Skin epidermis (tissue), 12 donors: ENCODE results near the gene C7orf33.
"Not testable (repeated sequence)": the region's sequence is repeated elsewhere in the genome, so short reads cannot be mapped to it uniquely, and the experiment has no call there.

ENCODE experiments used
- H3K27ac ChIP-seq, 21 experiments: fragments of 200-600 bp; sonication (generic) in 11 of 21; one replicate each; pipeline ENCODE4 v1.5.0; 2020; ENCODE audit warnings: mild to moderate bottlenecking in 3 of 21, inconsistent platforms in 2 of 21, moderate library complexity in 2 of 21
- H3K4me3 ChIP-seq, 7 experiments: fragments of 200-600 bp; sonication (generic) in 2 of 7; one replicate each; pipeline ENCODE4 v1.5.0; 2020; ENCODE audit warnings: inconsistent platforms in 2 of 7, mild to moderate bottlenecking in 2 of 7, moderate library complexity in 1 of 7

Gene C7orf33, protein sequence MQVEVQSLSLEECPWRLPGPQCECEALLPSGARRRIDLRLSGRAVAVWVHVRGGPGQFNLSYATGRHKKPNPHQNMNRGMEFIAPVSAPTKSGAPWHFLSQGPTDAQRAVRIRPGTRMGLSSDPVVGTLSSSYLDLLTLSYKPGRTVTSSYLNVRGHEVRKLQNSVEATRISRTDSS

DNA sequence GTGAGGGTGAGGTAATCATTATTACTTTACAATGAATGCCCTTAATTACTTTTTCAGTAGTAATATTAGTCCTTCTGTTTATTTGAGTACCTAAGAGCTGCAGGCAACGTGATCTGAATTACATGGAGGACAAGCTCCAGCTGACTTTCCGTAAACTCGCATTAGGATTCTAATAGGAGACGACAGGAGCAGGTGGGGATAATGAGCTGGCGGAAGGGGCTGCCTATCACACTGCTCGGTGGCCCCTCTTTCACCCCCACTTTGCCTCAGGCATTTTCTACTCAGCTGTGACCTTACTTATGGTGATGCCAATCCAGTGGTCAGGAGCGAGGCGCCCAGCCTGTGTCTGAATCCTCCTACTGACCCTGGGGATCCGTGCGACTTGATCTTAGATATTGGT lies at the start of gene C7orf33:
TSS of gene C7orf33 (plus strand) at position 296 of the 400 bp plus-strand sequence. CDS start 160 bp downstream, outside the sequence.
- H3K27ac ChIP-seq = no peak within 1 kb of the TSS
- no peak within 1 kb of the TSS for H3K4me3 ChIP-seq

DNA sequence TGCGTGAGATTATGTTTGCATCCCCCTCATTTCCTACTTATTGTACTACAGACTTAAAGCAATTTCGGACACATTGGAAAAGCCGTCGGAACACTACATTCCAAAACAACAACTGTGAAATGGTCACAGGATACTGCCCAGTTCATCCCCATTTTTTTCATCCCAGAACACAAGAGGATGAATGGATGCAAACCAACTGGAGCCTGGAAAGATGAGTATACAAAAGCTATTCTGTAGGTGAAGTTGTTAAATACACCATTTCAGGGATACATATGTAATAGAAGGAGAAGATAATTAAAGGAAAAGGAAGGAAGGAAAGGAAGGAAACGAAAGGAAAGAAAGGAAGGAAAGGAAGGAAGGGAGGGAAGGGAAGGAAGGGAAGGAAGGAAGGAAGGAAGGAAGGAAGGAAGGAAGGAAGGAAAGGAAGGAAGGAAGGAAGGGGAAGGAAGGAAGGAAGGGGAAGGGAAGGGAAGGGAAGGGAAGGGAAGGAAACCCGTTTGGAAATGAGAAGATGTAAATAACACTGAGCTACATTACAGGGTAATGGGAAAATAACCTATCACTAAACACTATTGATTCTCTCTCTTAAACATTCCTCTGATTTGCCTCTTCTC lies 48.6 kb upstream of the C7orf33 start:
- Histone ChIP-seq H3K4me3 (no peak overlapping the region), H3K27ac (no peak overlapping the region)

DNA sequence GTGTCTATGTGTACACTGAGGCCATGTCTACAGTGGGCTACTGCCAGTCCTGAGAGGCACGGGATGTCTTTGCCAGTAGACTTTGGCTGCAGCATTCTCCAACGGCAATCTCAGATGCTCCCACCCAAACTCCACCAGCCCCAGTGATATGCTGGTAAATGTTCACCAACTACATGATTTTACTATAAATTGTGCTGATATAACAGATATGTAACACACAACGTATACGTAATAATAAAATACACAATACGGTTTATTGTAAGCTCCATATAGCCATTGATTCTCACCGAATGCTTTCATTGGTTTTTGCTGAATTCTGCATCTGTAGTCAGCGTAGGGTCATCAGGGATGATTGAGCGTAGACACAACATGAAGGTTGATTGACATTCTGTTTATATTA lies 47.3 kb upstream of the C7orf33 start:
- no peak overlapping the region for H3K4me3 ChIP-seq
- H3K27ac ChIP-seq = no peak overlapping the region

DNA sequence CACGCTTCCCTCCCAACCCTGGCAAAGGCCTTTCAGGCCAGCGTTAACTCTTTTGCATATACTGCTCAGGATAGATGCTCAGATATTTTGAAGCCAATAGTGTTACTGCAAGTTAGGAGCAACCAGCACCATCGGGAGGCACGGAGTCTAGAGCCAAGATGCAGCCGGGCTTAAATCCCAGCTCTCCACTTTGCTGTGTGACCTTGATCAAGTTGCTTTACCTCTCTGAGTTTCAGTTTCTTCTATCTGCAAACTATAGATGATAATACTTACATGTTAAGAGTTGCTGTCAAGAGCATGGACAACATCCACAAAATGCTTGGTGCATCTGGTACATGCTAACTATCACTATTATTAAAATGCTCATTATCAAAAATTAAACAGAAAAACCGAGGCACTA lies 45.4 kb upstream of the C7orf33 start:
- Histone ChIP-seq H3K27ac (no peak overlapping the region), H3K4me3 (no peak overlapping the region)

DNA sequence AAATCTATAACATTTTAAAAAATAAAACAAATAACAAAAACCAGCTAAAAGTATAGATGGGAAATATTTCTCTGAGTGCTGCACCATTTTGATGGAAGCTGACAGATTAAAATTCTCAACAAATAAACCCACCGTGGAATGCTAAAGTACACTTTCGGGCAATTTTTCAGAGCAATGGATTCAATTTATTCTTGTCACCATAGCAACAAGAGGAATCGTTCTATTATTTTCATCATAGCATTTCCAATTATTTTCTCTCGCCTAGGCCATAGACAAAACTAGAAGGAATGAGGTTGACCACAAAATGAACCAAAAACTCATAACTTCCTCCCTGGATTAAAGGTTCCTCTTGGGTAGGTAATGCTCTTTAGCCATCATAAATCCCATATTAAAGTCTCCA lies 44.6 kb upstream of the C7orf33 start:
- no peak overlapping the region for H3K27ac ChIP-seq
- H3K4me3 ChIP-seq = no peak overlapping the region

DNA sequence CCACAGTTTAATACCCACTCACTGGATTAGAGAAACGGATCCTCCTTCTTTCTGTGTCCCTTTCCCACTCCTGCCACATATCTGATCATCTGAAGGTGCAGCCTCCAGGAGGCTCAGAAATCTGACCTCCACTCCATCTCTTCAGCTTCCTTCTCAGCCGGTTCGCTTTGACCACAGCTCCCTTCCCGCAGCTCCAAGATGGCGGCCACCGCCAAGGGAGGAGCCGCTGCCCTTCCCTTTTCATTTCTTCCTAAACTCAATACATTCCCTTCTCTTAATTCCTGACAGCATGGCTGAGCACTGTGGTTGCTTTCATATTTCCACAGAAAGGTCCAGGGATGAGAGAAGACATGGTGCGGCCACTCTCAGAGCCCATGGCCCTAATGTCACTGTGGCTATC lies 43.7 kb upstream of the C7orf33 start:
- Histone ChIP-seq H3K27ac (no peak overlapping the region), H3K4me3 (no peak overlapping the region)

DNA sequence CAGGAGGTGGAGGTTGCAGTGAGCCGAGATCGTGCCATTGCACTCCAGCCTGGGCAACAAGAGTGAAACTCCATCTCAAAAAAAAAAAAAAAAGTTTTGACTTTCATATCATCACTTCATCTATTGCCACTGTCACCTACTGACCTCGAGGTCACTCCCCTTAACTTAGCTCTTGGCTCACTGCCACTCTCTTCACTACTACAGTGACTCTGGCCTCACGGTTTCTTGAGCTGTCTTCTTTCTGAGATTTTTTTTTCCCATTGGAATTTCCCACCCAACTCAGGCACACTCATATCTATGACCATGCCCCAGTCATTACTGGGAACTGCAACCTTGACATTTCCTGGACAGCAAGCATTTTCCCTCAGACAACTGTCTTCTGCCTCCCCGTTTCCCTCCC lies 42.6 kb upstream of the C7orf33 start:
- Histone ChIP-seq H3K4me3 (no peak overlapping the region), H3K27ac (no peak overlapping the region)

DNA sequence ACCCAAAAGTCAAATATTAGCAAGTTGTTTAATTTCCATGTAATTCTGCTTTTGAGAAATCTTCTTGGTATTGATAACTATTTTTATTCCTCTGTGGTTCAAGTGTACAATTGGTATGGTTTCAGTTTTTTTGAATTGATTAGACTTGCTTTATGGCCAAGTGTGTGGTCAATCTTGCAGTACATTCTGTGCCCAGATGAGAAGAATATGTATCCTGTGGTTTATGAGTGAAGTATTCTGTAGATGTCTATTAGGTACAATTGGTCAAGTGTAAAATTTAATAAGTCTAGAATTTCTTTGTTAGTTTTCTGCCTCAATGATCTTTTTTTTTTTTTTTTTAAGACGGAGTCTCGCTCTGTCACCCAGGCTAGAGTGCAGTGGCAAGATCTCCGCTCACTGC lies 36.6 kb upstream of the C7orf33 start:
- no peak overlapping the region for H3K4me3 ChIP-seq
- no peak overlapping the region for H3K27ac ChIP-seq

DNA sequence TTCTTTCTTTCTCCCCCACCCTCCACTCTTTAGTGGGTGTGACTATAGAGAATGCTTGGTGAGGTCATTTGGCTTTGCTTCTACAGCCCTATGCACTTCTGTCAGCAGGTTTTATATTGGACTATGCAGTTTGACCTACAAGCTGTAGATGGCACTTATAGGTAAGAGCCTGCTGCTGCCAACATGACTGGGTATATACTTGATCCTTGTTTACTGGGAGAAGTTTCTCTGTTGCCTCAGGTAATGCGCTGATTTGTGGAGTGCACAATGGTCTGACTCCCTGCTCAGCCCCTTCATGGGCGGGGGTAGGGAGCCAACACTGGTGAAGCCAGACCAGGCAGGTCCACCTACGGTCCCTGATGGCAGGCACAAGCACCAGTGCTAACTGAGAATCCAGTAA lies 33.7 kb upstream of the C7orf33 start:
- Histone ChIP-seq H3K27ac (no peak overlapping the region), H3K4me3 (no peak overlapping the region)

DNA sequence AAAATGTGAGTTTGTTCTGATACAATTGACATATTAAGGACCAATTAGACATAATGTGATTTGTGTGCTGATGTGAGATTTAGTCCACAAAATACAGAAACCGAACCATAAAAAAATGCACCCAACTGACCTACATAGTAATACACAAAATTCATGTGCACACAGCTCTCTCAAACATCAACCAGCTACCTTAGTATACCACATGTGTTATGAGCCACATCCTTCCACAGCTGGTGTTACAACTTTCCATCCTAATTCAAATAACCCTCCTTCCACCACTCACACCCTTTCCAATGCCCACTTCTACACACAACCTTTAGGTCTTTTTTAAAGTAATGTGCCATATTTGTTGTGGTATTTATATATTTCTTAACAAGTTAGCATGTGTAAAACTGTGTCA lies 31.7 kb upstream of the C7orf33 start:
- Histone ChIP-seq H3K4me3 (no peak overlapping the region), H3K27ac (no peak overlapping the region)

DNA sequence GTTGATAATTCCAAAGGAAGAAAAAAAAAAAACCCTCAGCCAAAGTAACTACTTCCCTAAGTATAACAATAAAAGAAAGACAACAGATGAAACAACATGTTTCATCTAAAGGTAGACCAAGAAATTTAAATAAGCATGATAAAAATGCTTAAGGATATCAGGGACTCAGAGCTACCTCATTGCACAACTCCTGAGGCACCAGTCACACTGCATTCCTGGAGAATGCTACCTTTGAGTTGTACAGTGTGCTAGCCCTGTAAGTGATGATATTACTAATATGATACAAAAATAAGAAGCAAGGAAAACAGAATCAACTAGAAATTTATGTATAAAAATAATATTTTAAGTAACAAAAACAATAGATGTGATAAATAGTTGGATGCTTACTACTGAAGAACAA lies 29.5 kb upstream of the C7orf33 start:
- no peak overlapping the region for H3K4me3 ChIP-seq
- no peak overlapping the region for H3K27ac ChIP-seq

DNA sequence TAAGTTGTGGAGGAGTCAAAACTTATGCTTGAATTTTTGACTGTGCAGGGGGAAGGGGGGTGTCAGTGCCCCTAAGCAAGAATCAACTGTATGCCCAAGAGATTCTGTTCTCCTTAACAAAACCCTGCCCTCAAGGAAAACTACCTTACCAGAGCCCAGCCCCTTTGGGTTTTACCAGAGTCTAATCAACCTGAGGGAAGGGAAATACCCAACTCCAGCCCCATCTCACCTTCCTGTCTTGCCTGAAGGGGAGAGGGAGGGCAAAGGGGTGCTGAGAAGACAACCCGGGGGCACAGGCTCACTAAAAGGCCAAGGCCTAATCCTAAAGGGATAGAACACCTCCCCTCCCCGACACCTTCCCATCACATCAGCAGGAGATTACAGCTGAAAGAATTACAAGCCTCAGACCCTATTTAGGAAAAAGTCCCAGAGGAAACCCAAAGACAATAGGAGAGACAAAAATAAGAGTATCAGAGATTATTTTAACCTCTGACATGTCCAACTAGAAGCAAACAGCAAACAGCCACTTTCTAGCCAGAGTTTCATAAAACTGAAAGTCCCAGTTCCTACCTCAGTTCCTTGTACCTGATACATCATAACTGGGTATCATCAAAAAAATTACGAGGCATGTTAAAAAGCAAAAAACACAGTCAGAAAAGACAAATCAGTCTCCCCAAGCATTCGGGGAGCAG lies 26.8 kb upstream of the C7orf33 start:
- Histone ChIP-seq H3K27ac (peak overlapping the region in 13 of 21 experiments; percentile 1 to 89 (median 57)), H3K4me3 (no peak overlapping the region)

DNA sequence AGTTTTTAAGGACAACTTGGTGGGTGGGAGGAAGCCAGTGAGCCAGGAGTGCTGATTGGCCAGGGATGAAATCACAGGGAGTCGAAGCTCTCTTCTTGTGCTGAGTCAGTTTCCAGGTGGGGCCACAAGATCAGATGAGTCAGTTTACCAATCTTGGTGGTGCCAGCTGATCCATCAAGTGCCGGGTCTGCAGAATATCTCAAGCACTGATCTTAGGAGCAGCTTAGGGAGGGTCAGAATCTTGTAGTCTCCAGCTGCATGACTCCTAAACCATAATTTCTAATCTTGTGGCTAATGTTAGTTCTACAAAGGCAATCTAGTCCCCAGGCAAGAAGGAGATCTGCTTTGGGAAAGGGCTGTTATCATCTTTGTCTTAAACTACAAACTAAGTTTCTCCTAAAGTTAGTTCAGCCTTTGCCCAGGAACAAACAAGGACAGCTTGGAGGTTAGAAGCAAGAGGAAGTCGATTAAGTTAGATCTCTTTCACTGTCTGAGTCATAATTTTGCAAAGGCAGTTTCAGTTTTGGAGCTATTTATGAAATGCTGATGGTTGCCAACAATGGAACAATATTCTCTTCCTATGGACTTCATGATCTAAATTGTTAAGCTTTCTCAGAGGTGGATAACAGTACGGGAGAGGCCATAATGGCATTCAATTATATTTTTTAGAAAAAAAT lies 26.2 kb upstream of the C7orf33 start:
- peak overlapping the region in 16 of 21 experiments; percentile 1 to 89 (median 50) for H3K27ac ChIP-seq
- not testable (repeated sequence) for H3K4me3 ChIP-seq

DNA sequence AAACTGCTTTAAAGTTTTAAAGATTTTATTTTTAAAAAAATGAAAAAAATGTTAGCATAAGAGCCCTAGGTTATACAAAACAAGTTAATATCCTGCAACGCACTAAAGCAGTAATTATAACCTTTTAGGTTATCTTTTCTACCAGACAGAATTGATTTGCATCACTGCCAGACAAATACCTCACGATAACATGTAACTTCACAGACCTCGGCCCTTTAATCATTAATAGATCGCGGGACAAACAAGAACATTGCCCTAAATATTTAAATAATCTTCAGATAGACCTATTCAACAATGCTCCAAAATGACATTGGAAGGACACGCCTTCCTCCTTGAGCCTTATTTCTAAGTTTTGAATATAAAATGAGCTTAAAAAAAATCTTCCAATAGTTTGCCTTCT lies 23.8 kb upstream of the C7orf33 start:
- no peak overlapping the region for H3K4me3 ChIP-seq
- no peak overlapping the region for H3K27ac ChIP-seq

DNA sequence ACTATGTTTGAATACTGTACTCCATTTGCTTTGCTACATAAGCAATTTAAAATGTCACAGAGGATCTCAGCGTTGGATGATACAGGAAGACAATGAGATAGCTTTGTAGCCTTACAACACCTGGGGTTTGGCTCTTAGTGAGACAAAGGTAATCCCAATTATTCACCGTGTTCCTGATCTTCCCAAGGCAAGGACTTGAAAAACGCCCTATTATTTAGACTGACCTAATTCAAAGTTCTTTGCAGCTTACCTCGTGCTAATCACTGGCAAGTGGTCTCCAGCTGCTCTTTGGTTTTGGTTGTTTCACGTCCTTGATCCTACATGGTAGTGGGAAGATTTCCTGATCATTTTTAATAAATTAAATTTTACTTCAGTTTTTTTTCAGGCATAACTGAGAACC lies 23.0 kb upstream of the C7orf33 start:
- no peak overlapping the region for H3K4me3 ChIP-seq
- no peak overlapping the region for H3K27ac ChIP-seq

DNA sequence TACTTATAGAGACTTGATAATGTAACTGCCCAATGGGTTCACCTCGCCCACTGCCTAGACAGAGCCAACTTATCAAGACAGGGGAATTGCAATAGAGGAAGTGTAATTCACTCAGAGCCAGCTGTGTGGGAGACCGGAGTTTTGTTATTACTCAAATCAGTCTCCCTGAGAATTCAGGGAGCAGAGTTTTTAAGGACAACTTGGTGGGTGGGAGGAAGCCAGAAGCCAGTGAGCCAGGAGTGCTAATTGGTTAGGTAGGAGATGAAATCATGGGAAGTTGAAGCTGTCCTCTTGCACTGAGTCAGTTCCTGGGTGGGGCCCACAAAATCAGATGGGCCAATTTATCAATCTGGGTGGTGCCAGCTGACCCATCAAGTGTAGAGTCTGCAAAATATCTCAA lies 20.1 kb upstream of the C7orf33 start:
- Histone ChIP-seq H3K4me3 (no peak overlapping the region), H3K27ac (no peak overlapping the region)

DNA sequence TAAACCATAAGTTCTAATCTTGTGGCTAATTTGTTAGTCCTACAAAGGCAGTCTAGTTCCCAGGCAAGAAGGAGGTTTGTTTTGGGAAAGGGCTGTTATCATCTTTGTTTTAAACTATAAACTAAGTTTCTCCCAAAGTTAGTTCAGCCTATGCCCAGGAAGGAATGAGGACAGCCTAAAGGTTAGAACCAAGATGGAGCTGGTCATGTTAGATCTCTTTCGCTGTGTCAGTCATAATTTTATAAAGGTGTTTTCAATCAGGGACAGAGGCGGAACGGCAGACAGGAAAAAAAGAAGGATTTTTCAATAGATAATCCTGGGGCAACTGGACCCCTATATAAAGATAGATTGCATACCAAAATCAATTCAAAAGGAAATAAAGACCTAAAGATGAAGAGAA lies 19.6 kb upstream of the C7orf33 start:
- H3K27ac ChIP-seq = not testable (repeated sequence)

DNA sequence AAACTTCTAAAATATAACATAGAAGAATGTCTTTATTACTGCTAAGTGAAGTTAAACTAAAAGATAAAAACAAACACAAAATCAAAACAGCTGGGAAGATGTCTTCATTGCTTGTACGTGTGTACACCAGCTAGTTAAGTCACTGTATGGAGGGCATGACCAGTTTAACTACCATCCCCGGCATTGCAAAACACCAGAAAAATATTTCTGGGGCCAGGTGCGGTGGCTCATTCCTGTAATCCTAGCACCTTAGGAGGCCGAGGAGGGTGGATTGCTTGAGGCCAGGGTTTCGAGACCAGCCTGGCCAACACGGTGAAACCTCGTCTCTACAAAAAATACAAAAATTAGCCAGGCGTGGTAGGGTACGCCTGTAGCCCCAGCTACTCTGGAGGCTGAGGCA lies 19.2 kb upstream of the C7orf33 start:
- Histone ChIP-seq H3K27ac (no peak overlapping the region), H3K4me3 (no peak overlapping the region)

More for the DNA sequence above, 19.6 kb upstream of the C7orf33 start:
- not testable (repeated sequence) for H3K4me3 ChIP-seq

DNA sequence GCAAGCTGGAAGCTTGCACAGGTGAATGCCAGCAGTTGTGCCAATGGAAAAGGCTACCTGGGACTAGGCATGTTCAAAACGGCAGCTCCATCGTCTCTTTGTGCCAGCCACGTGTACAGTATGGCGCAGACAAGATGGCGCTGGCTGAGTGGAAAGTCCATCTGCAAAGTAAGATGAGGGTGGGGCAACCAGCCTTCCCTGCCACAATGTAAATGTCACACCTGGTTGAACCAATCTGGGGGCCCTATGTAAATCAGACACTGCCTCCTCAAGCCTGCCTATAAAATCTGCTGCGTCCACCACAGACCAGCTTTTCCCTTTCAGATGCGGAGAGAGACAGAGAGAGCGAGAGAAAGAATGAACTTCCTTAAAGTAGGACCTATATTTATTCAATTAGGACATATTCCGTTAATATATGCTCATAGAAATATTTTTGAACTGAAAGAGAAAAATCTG lies 18.5 kb upstream of the C7orf33 start:
- Histone ChIP-seq H3K27ac (no peak overlapping the region), H3K4me3 (no peak overlapping the region)

DNA sequence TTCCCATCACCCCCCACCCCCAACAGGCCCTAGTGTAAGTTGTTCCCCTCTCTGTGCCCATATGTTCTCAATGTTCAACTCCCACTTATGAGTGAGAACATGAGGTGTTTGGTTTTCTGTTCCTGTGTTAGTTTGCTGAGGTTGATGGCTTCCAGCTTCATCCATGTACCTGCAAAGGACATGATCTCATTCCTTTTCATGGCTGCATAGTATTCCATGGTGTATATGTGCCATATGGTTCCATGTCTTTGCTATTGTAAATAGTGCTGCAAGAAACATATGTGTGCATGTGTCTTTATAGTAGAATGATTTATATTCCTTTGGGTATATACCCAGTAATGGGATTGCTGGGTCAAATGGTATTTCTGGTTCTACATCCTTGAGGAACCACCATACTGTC lies 17.0 kb upstream of the C7orf33 start:
- H3K4me3 ChIP-seq, H3K27ac ChIP-seq: not testable (repeated sequence)
